Panc1 (cell line): ENCODE results near the gene R3HDML. TPM values are rescaled to one million over a fixed set of nuclear protein-coding genes. Genes with fewer than 3 reads are reported as not detected.

Experiments
- ATAC-seq: fragments of 200-7000 bp; cut with Tn5 transposase; 2 replicates; pipeline ENCODE4 v1.9.1; 2020; ENCODE audit warnings: mild to moderate bottlenecking, moderate library complexity
- BruUV-seq: library from RNA; stranded (reverse); fragments of 400-500 nt; replicated peaks from 2 replicates; lab custom pipeline; 2021; lab: Mats Ljungman, UMichigan
- CTCF ChIA-PET: fragments of 300-600 bp; sonication (Branson Sonifier 250); formaldehyde crosslinking; loops from one replicate; lab custom pipeline; 2022; ENCODE audit warnings: antibody characterized with exemption; lab: Charles Lee
- POLR2A ChIA-PET: fragments of 300-600 bp; sonication (Branson Sonifier 250); formaldehyde crosslinking; loops from one replicate; lab custom pipeline; 2022; ENCODE audit warnings: antibody characterized with exemption; lab: Charles Lee
- DNase-seq: peaks from one replicate; pipeline ENCODE4 v3.0.0-alpha.2; 2010; ENCODE audit warnings: low read depth, low spot score
- H3K27ac ChIP-seq: 2 replicates; pipeline ENCODE4 v1.5.1; 2011; ENCODE audit warnings: mild to moderate bottlenecking, low read length, inconsistent platforms
- H3K27me3 ChIP-seq: fragments of 200-500 bp; sonication (Bioruptor generic); 2 replicates; pipeline ENCODE4 v1.6.0; 2014; ENCODE audit warnings: low read length, inconsistent platforms; ENCODE audit not compliant: control insufficient read depth, insufficient read depth
- H3K36me3 ChIP-seq: fragments of 200-500 bp; sonication (Bioruptor generic); 2 replicates; pipeline ENCODE4 v1.5.1; 2014; ENCODE audit warnings: inconsistent platforms, mild to moderate bottlenecking, low read length, moderate library complexity; ENCODE audit not compliant: control insufficient read depth, insufficient read depth
- H3K4me1 ChIP-seq: 2 replicates; pipeline ENCODE4 v1.5.1; 2011; ENCODE audit warnings: inconsistent platforms, mild to moderate bottlenecking, low read length, moderate library complexity; ENCODE audit not compliant: control insufficient read depth, insufficient read depth
- H3K4me3 ChIP-seq, 2 experiments: 2 replicates each; pipeline ENCODE4 v1.5.1; 2011 to 2012; ENCODE audit warnings: low read depth in 2 of 2, low read length in 2 of 2, mild to moderate bottlenecking in 2 of 2, inconsistent platforms in 1 of 2, moderate library complexity in 1 of 2
- H3K9me3 ChIP-seq: fragments of 200-500 bp; sonication (Bioruptor generic); 2 replicates; pipeline ENCODE4 v1.5.1; 2014; ENCODE audit warnings: low read depth, mild to moderate bottlenecking, inconsistent platforms, low read length, moderate library complexity; ENCODE audit not compliant: control insufficient read depth, insufficient read depth
- POLR2AphosphoS5 ChIP-seq: IDR thresholded peaks from 2 replicates; pipeline ENCODE4 v1.6.1; 2012; ENCODE audit warnings: mild to moderate bottlenecking, low read depth, low read length, moderate library complexity
- SIN3A ChIP-seq: IDR thresholded peaks from 2 replicates; pipeline ENCODE4 v1.6.1; 2012; ENCODE audit warnings: low read depth, mild to moderate bottlenecking, low read length, moderate library complexity, borderline replicate concordance; ENCODE audit not compliant: insufficient read depth
- TCF7L2 ChIP-seq: IDR thresholded peaks from 2 replicates; pipeline ENCODE4 v1.6.1; 2011; ENCODE audit warnings: mild to moderate bottlenecking, low read depth, low read length, inconsistent platforms
- in situ Hi-C: cut with HindIII; loops from 2 replicates; pipeline ENCODE4 v1.10.0; 2016; ENCODE audit warnings: low sequenced_read_pairs, low pct_unique_long_range_greater_than_20kb
- intact Hi-C: fragments of 100-400 bp; cut with micrococcal nuclease; formaldehyde crosslinking; loops from one replicate; pipeline ENCODE4 v1.10.0; 2022; ENCODE audit not compliant: unreplicated experiment
- total RNA-seq: library from RNA; stranded (reverse); gene quantifications from one replicate; pipeline ENCODE4 v1.2.1, GENCODE V29; 2021; ENCODE audit not compliant: unreplicated experiment
- TF ChIP-seq, protein P1 (sequence below): fragments of 450-650 bp; IDR thresholded peaks from 2 replicates; pipeline ENCODE4 v1.5.1; 2017; ENCODE audit warnings: mild to moderate bottlenecking
- TF ChIP-seq, protein P2 (sequence below), 2 experiments: IDR thresholded peaks; 2 replicates each; pipeline ENCODE4 v1.6.1; 2011 to 2012; ENCODE audit warnings: low read depth in 2 of 2, control low read depth in 1 of 2, low read length in 1 of 2, mild to moderate bottlenecking in 1 of 2, moderate library complexity in 1 of 2; ENCODE audit not compliant: insufficient read depth in 1 of 2

Gene R3HDML
- total RNA-seq, 1 experiment from 2014 or later, result not detected

DNA sequence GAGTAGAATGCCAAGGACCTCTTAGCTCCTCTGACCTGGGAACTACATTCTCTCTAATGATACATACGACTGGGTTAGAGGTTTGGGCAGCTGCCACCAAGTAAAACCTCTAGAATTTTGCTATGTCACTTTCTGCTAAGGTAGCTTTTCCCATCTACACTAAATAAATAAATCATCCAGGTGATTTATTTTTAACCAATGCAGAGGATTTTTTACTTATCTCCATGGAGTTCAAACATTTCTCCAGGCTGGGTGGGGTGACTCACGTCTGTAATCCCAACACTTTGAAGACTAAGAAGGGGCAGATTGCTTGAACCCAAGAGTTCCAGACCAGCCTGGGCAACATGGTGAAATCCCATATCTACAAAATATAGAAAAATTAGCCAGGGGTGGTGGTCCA, 45.8 kb downstream of the R3HDML start:
- no peak overlapping the region for H3K4me3 ChIP-seq
- peaks cover under 1% of the 10 kb centered on the region; the same call in 1 of the 2 replicates for H3K4me1 ChIP-seq
- DNase-seq (no peak), ATAC-seq (no peak)
- intact Hi-C loops, result no loop called here
- BruUV-seq, result no TSS peak
- POLR2A ChIA-PET, result interaction anchor here (0.7 kb wide), 1 partner anchor 67 kb away, joined by 4 read pairs; no protein-coding TSS in a partner anchor
- no peaks in the 10 kb centered on the region for H3K27me3 ChIP-seq
- in situ Hi-C loops, result loop anchor here (10.0 kb wide), 1 partner anchor 82 kb away; no protein-coding TSS in a partner anchor
- CTCF ChIA-PET, result interaction anchor here (0.6 to 0.9 kb wide), 3 partner anchors 42 to 264 kb away, joined by 3 to 11 read pairs (median 6); no protein-coding TSS in a partner anchor
- H3K27ac ChIP-seq, result no peak overlapping the region
- TF ChIP-seq TCF7L2 (no peak), SIN3A (no peak), POLR2AphosphoS5 (no peak)
- TF ChIP-seq, protein P1, sequence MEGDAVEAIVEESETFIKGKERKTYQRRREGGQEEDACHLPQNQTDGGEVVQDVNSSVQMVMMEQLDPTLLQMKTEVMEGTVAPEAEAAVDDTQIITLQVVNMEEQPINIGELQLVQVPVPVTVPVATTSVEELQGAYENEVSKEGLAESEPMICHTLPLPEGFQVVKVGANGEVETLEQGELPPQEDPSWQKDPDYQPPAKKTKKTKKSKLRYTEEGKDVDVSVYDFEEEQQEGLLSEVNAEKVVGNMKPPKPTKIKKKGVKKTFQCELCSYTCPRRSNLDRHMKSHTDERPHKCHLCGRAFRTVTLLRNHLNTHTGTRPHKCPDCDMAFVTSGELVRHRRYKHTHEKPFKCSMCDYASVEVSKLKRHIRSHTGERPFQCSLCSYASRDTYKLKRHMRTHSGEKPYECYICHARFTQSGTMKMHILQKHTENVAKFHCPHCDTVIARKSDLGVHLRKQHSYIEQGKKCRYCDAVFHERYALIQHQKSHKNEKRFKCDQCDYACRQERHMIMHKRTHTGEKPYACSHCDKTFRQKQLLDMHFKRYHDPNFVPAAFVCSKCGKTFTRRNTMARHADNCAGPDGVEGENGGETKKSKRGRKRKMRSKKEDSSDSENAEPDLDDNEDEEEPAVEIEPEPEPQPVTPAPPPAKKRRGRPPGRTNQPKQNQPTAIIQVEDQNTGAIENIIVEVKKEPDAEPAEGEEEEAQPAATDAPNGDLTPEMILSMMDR, result no peak
- TF ChIP-seq, protein P2, sequence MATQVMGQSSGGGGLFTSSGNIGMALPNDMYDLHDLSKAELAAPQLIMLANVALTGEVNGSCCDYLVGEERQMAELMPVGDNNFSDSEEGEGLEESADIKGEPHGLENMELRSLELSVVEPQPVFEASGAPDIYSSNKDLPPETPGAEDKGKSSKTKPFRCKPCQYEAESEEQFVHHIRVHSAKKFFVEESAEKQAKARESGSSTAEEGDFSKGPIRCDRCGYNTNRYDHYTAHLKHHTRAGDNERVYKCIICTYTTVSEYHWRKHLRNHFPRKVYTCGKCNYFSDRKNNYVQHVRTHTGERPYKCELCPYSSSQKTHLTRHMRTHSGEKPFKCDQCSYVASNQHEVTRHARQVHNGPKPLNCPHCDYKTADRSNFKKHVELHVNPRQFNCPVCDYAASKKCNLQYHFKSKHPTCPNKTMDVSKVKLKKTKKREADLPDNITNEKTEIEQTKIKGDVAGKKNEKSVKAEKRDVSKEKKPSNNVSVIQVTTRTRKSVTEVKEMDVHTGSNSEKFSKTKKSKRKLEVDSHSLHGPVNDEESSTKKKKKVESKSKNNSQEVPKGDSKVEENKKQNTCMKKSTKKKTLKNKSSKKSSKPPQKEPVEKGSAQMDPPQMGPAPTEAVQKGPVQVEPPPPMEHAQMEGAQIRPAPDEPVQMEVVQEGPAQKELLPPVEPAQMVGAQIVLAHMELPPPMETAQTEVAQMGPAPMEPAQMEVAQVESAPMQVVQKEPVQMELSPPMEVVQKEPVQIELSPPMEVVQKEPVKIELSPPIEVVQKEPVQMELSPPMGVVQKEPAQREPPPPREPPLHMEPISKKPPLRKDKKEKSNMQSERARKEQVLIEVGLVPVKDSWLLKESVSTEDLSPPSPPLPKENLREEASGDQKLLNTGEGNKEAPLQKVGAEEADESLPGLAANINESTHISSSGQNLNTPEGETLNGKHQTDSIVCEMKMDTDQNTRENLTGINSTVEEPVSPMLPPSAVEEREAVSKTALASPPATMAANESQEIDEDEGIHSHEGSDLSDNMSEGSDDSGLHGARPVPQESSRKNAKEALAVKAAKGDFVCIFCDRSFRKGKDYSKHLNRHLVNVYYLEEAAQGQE (IDR thresholded peaks at IDR 0.05; ENCODE audit: insufficient read depth in 1 of 2, low read depth in 2 of 2, low read length in 1 of 2), result no peak
- no peaks in the 10 kb centered on the region for H3K9me3 ChIP-seq
- no peaks in the 10 kb centered on the region for H3K36me3 ChIP-seq

DNA sequence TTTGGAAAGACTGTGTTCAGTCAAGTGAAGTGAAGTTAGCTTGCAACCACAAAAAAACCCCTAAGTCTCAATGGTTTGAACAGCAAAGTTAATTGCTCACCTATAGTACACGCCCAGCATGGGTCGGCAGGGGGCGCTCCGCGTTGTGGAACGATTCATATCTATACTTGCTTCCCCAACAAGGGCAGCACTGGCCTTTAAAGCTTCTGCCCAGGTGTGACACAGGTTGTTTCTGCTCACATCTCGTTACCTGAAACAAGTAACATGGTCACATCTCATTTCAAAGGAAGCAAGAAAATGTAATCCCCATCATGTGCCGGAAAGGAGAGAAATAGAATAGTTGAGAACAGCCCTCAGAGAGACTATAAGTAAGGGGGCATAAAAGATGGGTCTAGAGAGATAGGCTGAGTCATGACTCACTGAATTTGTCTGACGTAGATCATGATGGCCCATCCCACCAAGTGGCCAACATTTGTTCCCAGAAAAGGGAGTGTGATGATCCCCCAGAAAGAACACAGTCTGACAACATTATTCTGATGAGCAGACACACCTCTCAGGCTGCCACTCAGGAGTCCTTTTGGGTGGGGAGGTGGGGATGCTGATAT, 47.7 kb downstream of the R3HDML start:
- DNase-seq (peak; percentile 39), ATAC-seq (peak; percentile 74; the same call in 1 of the 2 replicates)
- BruUV-seq, result no TSS peak
- Histone ChIP-seq H3K36me3 (no peaks in the 10 kb centered on the region), H3K4me1 (peaks cover 10% of the 10 kb centered on the region; the same call in 1 of the 2 replicates), H3K27ac (no peak overlapping the region), H3K4me3 (no peak overlapping the region), H3K27me3 (no peaks in the 10 kb centered on the region), H3K9me3 (no peaks in the 10 kb centered on the region)
- in situ Hi-C loops, result loop anchor here (10.0 kb wide), 1 partner anchor 80 kb away; no protein-coding TSS in a partner anchor
- TF ChIP-seq SIN3A (no peak), POLR2AphosphoS5 (no peak), TCF7L2 (no peak)
- TF ChIP-seq, protein P1, result peak; percentile 96
- TF ChIP-seq, protein P2 (IDR thresholded peaks at IDR 0.05; ENCODE audit: insufficient read depth in 1 of 2, low read depth in 2 of 2, low read length in 1 of 2), result no peak
- intact Hi-C loops, result no loop called here
- ChIA-PET CTCF (interaction anchor here (0.5 to 2.2 kb wide), 7 partner anchors 8 to 213 kb away, joined by 3 to 12 read pairs (median 5); partner anchors contain the start of gene FITM2), POLR2A (no interaction called here)
